HL-60/S4 treated with phorbol 12-myristate 13-acetate at 8.2 ng/mL for 4 days and 3 days (cell line): ENCODE measurements around the gene LIMCH1.
"Not testable (repeated sequence)": the region's sequence is repeated elsewhere in the genome, so short reads cannot be mapped to it uniquely, and the experiment has no call there.

Source experiments
- in situ Hi-C: fragments of 300-500 bp; cut with MboI; formaldehyde crosslinking; loops from 2 replicates; pipeline ENCODE4 v1.15.0; 2022; ENCODE audit warnings: low sequenced_read_pairs

Gene LIMCH1

GRCh38 chr4:41640906-41641305 is 102.9 kb downstream of the LIMCH1 start:
- in situ Hi-C loops = no loop called here

- in situ Hi-C loops = not testable (repeated sequence)
Measured at GRCh38 chr4:41642746-41643145, 104.8 kb downstream of the LIMCH1 start.

GRCh38 chr4:41643331-41643730 is 105.4 kb downstream of the LIMCH1 start:
- in situ Hi-C loops = no loop called here

DNA sequence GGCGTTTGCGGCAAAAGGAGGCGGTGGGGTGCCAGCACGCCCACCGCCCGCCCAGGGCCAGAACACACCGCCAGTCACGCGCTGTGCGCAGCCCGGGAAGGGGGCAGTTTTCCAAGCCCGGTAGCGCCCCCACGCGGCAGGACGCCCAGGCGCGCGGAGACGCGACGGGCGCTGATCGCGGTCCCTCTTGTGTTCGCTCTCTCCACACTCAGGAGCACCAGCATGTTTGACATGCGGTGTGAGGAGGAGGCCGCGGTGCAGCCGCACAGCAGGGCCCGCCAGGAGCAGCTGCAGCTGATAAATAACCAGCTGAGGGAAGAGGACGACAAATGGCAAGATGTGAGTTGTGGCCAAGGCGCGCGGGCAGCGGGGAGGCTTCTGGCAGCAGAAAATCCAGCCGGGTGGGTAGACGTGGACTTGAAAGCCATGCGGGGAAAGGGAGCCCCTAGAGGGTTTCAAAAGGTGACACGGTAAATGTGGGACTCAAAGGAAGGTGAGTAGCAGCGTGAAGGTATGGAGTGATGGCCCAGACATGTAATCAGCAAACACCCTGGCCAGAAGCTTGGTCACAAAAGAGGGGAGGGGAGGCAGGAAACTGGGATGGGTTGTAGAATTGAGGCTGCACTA is 106.4 kb downstream of the LIMCH1 start:
- in situ Hi-C loops = no loop called here

GRCh38 chr4:41644915-41645295 is 106.9 kb downstream of the LIMCH1 start:
- in situ Hi-C loops = no loop called here

GRCh38 chr4:41645728-41646390 is 107.9 kb downstream of the LIMCH1 start:
- in situ Hi-C loops = no loop called here

GRCh38 chr4:41646862-41647261 is 108.9 kb downstream of the LIMCH1 start:
- in situ Hi-C loops = no loop called here

GRCh38 chr4:41647383-41647782 is 109.4 kb downstream of the LIMCH1 start:
- in situ Hi-C loops = no loop called here

GRCh38 chr4:41651150-41651549 is 113.2 kb downstream of the LIMCH1 start:
- in situ Hi-C loops = not testable (repeated sequence)

- in situ Hi-C loops = no loop called here
Measured at GRCh38 chr4:41652971-41653370, 115.0 kb downstream of the LIMCH1 start.

DNA sequence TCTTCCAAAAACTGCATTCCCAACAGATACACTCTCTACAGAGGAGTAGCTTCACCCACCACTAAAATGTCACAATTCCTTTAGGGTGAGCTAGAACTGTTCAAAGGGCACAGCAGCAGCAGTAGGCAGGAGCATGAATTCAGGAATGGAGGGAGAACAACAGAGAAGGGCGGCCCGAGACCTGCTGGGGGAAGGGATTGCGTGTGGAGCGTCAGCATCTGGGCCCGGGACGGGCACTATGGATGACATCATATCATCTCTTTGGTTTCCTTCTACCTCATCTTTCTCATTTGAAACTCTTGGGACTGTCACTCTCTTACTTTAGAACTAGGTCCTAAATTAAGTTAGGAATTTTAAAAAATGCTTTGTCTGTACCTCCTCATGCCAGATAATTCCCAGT is 115.6 kb downstream of the LIMCH1 start:
- in situ Hi-C loops = no loop called here

- in situ Hi-C loops = no loop called here
Measured at GRCh38 chr4:41655177-41655576, 117.2 kb downstream of the LIMCH1 start.

DNA sequence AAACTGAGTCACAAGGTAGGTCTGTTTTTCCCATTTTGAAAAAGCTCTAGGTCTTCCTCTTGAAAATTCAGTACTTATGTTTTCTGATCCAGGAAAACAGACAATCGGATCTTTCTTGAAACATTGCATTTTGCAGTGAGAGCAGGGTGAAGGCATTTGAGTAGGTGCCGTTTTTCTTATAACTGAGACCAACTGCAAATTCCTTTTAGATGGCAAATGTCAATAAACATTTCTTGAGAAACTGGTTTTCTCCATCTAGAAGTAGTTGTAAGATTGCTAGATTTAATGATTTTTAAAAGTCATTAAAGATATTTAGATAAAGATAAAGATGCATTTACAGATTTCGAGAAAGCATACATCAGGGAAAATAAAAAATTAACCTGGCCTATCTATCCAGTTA is 118.1 kb downstream of the LIMCH1 start:
- in situ Hi-C loops = no loop called here

- in situ Hi-C loops = no loop called here
Measured at GRCh38 chr4:41656572-41657520, 118.9 kb downstream of the LIMCH1 start.

DNA sequence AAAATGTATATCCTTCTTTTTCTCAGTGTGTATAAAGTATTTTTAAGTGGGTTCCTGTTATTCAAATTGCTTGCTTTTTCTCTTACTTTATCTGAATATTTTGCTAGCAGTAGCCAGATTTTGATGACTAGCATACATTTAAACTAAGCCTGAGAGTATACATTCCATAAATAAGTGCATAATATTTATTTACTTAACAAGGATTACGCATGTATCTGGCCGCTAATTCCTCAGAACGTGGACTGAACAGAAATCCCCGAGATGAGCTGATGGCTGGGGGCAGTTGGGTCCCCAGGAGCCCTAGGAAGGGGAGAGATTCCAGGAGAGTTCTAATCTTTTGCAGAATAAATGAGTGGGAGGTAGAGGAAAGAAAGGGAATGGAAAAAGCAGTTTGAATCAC is 119.6 kb downstream of the LIMCH1 start:
- in situ Hi-C loops = no loop called here

- in situ Hi-C loops = no loop called here
Measured at GRCh38 chr4:41658163-41658562, 120.2 kb downstream of the LIMCH1 start.

- in situ Hi-C loops = no loop called here
Measured at GRCh38 chr4:41660352-41660751, 122.4 kb downstream of the LIMCH1 start.

DNA sequence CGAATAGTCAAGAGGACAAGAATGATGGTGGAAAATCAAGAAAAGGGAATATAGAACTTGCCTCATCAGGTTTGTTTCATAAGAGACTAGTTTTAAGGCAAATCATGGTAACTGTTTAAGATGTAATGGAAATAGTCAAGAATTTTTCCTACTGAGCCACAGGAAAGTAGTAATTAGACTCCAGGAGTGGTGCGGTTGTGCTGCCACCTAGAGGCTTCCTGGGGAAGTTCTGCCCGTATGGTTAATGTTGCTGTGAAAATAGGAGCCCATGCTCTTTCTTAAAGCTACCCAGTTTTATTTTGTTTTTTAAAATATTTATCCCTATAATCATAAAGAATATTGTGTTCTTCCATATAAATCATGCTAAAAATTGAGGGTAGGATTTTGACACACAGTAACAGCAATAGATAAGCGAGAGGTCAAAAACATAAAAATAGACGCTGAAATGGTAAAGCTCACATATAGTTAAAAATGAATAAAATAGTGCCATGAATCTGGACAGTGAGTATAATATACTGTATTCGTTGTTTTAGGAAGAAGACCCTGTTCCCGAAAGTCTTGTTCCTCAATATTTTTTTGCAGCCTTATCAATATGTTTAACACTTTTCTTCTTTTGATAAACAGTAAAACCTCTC is 123.6 kb downstream of the LIMCH1 start:
- in situ Hi-C loops = no loop called here

- in situ Hi-C loops = no loop called here
Measured at GRCh38 chr4:41665636-41666207, 127.8 kb downstream of the LIMCH1 start.

DNA sequence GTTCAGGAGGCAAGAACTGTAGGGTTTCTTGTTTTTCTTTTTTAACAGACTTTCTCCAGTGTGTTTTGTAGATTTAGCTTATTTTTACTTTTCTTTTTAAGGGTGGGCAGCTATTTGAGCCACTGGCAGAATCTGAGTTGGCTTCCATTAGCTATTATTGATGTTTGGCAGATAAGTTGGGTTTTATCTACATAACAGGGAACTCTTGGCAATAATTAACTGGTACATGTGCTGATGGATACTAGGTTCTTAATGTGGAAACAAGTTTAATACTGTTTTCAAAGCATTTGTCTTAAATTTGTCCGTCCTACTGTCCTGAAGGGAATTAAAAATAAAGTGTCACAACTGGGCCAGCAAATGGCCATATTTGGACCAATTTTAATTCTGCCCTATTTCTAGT is 130.1 kb downstream of the LIMCH1 start:
- in situ Hi-C loops = no loop called here

DNA sequence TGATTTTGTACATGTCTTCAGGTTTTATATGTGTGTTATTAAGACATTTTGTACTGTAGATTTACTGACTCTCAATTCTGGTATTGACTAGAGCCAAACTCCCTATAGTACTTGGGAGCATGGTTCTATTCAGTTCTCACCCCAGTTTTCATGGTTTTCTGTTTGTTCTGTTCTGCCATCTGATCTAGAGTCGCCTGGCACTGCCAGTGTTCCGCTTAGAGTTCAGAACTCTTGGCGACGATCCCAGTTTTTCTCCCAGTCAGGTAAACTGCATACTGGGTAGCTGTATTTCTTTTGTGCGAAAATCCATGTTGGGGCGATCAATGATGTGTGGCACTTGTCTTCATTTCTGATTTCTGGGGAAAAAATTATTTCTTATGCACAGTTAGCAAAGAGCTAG is 132.6 kb downstream of the LIMCH1 start:
- in situ Hi-C loops = no loop called here
